Colon (tissue), 2 donors: ENCODE measurements around the gene IGLL5.

Experiments used
- FAIRE-seq: peaks from 2 replicates; lab custom pipeline; 2012; peaks lifted over from hg19 to GRCh38; lab: Jason Lieb, UNC
- donor health status: control.
- donor health status: control.

Gene IGLL5

DNA sequence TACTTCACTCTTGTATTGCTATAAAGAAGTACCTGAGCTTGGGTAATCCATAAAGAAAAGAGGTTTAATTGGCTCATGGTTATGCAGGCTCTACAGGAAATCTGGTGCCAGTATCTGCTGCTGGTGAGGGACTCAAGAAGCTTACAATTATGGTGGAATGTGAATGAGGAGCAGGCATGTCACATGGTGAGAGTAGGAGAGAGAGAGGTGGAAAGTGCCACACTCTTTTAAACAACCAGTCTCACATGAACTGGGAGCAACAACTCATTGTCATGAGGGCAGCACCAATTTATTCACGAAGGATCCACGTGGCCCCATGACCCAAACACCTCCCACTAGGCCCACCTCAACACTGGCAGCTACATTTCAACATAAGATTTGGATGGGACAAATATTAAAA lies 24.6 kb upstream of the IGLL5 start:
- FAIRE-seq = no peak

DNA sequence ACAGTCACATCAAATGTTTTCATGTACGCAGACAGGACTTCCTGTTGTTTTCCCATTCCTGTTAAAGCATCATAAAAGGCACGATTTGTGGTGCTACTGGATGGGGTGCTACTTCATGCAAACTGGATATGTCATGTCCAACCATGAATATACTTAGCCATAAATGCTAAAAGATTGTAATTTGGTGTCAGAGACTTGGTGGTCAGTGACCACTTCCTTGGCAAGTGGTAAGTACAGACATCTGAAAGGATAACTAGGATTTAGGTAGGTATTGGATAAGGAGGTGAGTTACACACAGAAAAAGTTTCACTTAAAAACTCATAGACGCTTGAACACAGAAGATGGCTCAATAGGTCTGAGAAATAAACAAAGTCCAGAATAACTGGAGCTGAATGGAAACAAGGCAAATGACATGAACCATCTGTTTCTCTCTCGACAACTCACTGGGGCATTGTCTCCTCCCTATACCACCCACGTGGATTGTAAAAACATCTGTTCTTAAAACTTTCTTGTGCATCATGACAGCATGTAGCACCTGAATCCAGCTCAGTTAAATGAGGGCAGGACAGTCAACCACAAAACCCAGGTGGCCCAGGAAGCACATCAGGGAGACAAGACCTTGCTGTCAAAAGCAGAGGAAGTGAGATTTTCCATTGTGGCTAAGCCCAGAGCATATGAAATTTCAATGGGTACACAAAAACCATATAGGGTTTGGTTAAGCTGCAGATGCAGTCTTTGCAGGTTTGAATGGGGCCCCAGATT lies 22.1 kb upstream of the IGLL5 start:
- FAIRE-seq = no peak

DNA sequence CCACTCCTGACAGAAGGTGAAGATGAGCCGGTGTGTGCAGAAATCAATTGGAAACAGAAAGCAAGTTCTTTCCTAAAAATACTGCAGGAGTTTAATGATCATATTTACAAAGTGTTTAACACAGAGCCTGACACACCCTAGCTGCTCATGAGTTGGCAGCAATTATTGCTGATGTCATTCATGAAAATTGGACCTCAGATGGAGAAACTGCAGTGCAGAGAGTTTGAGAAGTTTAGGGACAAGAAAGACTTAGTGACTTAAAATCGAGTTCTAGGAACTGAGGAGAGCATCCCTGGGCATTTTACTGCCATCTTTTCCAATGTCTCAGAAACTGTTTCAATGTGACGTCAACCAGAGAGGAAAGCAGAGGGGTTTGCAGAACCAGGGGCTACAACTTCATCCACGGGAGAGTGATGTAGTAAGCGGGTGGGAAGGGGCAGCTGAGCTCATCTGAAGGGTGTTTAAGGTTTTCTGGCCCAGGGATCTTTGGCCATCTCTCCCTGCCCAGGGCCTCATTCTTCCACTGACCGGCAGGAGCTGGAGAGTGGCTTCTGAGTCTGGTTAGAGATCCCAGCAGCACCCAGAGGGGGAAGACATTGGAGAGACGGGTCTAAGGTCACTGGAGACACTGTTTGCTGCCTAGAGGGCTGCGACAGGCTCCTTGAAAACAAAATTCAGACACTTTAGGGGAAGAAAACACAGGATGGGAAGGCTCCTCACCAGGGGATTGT lies 21.1 kb upstream of the IGLL5 start:
- FAIRE-seq = no peak

DNA sequence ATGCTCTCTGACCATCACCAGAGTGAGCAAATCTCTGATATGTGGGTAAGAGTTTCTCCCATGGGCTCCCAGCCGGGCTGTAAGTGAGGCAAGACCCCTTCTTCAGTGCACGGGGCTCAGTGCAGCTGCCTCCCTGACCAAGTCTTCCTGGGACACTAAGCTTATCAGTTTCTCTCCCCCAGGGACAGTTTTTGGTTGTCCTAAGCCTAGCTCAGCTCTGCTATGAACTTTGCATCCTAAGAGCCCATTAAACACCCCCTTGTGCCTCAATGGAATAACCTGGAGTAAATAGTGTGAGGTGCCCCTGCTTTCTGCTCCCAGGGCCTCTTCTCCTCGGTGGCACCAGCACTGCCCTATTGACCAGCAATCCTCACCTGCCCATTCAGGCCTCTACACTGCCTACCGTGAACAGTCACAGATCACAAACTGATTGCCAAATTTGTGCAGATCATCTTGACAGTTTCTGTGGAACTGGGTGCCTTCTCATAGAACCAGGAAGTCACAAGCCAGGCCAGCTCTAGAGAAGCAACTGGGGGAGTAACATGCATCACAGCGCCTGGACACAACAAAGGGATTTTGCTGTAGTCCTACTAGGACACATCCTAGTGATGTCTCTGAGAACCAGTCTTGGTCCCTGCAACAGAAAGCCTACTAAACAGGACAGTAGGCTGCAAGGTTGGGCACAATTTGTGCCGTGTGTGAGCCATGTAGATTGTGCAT lies 19.5 kb upstream of the IGLL5 start:
- FAIRE-seq = no peak

DNA sequence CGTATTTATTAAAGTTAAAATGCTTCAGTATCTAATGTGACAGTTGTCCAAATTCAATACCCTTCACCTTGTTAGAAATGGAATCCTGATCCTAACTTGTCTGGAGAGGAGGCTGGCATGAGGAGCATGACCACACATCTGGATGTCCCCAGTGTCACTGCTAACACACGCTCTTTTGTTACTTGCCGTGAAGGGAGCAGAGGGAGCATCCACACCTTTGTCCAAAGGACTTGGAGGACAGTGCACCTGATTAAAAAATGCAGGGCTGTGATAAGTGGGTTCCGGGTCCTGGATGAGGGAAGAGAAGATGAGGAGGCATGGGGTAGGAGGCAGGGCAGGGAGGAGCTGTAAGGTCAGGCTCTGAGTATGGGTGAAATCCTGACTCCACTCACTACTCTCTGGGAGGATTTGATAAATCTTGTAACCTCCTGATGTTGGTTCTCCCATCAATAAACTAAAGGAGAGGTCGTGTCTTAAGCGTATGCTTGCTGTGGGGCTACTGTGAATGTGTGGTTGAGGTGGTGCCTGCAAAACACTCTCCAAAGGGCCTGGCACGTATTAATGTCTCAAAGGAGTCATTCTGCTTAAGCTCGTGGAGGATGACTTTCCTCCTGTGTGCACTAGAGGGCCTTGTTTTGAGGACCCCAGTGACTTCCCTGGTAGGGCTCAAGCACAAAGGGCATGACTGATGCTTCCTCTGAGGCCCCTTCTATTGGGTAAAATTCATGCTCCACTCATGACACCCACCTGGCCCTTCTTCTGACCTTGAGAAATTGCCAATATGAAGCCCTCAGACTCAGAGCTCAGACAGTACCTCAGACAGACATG lies 16.8 kb upstream of the IGLL5 start:
- FAIRE-seq = no peak

DNA sequence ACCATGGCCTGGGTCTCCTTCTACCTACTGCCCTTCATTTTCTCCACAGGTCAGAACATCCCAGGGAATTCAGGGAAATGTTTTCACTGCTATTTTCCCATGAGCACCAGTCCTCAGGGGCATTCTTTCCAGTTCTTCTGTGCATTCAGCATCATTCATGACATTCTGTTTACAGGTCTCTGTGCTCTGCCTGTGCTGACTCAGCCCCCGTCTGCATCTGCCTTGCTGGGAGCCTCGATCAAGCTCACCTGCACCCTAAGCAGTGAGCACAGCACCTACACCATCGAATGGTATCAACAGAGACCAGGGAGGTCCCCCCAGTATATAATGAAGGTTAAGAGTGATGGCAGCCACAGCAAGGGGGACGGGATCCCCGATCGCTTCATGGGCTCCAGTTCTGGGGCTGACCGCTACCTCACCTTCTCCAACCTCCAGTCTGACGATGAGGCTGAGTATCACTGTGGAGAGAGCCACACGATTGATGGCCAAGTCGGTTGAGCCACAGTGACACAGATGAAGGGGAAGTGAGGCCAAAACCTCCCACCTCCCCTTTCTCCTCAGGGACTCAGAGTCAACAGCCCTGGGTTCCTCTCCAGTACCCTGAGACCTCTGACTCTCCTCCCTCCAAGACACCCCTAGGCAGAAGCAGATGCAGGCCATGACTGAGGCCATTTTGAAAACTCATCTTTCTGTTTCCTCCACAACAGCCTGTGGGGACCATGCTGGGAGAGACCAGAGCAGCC lies 15.9 kb upstream of the IGLL5 start:
- no peak for FAIRE-seq

DNA sequence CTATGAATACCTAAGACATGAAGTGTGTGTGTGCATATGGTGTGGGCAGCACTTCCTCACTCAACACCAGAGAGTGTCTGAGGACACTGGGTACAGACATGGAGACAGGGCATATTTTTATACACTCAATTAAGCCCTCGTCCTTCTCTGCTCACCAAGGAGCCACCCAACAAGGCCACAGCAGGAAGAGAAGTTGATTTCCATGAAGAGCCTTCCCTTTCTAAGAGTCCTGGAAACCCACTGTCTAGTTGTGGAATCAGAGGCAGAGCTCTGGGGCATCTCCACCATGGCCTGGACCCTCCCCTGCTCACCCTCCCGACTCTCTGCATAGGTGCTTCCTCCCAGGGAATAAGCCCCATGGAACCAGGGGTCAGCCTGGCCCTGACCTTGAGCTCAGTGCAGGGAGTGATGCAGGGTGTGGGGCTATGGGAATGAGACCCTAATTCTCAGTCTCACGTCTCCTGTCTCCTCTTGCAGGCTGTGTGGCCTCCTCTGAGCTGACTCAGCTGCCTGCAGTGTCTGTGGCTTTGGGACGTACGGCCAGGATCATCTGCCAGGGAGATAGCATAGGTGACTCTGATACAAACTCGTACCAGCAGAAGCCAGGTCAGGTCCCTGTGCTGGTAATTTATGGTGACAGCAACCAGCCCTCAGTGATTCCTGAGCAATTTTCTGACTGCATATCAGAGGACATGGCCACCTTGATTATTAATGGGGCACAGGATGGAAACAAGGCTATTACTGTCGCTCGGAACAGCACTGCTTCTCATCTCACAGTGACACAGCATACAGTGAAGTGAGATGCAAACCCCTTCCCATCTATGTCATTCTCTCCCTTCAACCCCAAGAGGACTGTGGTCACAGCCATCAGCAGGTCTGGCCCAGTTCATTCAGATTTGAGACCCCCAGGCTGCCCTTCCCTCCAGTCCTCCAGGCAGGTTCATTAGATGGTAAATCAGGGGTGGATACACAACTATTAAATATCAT lies 14.6 kb upstream of the IGLL5 start:
- FAIRE-seq = no peak

DNA sequence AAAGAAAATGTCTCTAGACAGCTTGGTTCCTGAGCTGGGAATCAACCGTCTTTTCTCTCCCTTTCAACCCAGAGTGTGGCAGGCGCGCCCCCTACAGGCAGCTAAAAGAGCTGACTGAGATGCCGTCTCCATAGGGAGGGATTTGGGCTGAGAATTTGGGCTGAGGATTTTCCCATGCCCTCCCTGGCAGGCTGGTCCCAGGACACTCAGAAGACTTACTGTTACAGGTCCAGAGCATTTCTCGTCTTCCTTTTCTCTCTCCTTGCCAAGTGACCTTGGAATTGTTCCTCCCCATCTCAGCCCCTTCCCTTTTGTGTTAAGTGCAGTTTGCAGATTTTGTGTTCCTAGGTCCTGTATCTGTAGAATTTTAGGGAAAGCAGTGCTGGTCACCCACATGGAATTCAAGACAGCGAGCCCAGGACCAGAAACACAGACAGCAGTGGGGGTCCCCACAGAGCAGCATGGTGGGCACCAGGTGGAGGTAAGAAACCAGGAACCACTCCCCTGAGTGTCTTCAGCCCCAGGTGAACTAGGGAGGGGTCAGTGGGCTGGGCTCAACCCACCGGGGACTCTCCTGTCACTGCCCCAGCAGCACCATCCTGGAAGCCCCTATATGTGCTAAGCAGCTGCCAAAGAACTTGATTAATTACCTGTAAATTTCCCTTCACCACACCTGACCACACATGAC lies 9.9 kb upstream of the IGLL5 start:
- no peak for FAIRE-seq

DNA sequence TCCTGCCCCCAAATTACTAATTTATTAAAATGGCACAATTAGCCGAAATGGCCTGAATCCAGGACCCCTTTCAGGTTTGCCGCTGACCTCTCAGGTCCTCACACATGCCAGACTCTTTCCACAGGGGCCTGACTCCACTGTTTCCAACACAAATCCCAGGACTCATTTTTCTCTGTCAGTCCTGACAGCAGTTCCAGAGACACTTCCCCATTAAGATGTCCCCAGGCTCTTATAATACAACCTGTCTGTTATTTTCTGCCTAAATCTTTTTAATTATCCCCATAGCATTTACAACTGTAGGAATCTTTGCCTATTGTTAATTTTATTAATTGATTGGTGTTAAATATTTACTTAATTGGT lies 9.4 kb upstream of the IGLL5 start:
- FAIRE-seq = no peak

DNA sequence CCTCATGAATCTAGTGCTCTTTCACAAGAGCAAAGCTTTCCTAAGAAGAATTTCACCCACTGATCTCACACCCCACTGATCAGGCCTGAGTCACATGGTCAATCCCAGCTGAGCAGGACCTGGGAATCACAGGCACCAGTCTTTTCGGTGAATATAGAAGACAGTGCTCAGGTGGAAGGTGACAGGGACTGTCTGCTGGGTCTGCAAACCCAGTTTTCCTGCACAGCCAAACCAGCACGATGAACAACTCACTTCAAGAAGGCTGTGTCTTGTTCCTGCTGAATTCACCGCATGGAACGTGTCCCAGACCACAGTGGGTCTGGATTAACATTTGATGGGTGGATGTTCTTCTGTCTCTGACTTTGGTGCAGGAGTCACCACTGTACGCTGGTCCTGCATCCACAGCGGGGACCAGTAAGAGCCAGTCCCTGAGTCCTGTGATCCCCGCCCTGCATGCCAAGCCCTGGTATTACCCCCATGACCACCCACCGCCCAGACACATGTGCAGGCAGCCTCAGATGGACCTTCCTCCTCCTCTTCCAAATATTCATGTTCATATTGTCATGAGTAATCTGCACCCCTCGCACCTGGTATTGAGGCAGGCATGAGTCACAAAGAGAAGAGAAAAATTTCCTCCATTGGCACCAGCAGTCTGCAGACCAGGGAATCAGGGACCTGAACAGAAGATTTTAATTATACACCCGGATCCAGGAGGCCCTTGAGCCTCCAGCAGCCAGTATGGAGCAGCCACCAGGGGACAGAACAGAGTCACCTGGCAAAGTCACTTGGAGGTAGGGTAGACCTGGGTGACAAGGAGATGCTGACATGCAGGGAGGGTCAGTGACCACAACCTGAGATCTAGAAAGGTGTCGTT lies 8.6 kb upstream of the IGLL5 start:
- no peak for FAIRE-seq

DNA sequence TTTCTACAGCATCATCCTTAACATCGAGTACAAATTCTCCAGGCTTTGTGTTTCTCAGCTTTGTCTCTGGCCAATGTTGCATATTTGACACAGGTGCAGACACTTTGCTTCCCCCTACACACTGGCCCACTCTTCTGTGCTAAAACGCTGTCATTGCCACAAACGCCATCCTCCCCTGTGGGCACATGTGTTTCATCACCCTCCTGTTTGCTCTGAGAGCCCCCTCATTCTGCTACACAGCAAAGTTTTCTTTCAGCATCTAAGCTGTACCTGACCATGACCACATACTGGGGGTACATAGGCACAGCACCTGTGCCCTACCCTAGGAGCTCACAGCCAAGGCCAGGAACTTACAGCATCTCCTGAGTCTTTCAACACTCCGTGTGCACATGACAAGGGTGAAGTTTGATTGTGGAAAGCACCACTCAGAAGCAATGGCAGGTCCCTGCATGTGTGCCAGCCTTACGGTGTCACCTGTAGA lies 7.9 kb upstream of the IGLL5 start:
- no peak for FAIRE-seq

DNA sequence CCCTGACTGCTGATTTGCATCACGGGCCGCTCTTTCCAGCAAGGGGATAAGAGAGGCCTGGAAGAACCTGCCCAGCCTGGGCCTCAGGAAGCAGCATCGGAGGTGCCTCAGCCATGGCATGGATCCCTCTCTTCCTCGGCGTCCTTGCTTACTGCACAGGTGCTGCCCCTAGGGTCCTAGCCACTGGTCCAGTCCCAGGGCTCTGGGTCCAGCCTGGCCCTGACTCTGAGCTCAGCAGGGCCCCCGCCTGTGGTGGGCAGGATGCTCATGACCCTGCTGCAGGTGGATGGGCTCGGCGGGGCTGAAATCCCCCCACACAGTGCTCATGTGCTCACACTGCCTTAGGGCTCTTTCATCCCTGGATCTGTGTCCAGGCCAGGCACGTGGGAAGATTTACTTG lies 7.0 kb upstream of the IGLL5 start:
- FAIRE-seq = no peak

DNA sequence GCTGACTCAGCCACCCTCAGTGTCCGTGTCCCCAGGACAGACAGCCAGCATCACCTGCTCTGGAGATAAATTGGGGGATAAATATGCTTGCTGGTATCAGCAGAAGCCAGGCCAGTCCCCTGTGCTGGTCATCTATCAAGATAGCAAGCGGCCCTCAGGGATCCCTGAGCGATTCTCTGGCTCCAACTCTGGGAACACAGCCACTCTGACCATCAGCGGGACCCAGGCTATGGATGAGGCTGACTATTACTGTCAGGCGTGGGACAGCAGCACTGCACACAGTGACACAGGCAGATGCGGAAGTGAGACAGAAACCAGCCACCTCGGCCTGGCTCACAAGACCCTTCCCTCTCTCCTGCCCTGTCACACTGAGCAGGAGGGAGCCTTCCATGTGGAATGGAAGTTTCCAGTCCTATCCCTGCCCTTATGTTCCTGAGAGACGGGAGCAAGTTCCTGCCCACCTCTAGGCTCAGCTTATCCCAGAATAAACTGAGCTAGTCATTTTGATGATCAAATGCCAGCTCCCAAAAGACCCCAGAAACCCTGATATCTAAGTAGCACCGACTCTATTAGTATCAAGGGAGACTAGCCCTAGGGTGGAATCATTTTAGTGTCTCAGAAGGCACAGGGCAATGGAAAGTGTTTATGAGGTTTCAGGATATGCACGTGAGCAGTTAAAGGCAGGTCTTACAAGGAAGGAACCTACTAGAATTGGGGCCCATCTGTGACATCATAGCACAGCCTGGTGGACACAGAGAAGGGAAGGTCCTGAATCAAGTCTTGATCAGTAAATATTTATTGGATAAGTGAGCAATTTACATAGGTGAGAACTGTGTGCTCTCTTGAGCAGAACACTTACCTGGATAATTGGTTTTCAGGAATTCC lies 6.3 kb upstream of the IGLL5 start:
- FAIRE-seq = no peak

DNA sequence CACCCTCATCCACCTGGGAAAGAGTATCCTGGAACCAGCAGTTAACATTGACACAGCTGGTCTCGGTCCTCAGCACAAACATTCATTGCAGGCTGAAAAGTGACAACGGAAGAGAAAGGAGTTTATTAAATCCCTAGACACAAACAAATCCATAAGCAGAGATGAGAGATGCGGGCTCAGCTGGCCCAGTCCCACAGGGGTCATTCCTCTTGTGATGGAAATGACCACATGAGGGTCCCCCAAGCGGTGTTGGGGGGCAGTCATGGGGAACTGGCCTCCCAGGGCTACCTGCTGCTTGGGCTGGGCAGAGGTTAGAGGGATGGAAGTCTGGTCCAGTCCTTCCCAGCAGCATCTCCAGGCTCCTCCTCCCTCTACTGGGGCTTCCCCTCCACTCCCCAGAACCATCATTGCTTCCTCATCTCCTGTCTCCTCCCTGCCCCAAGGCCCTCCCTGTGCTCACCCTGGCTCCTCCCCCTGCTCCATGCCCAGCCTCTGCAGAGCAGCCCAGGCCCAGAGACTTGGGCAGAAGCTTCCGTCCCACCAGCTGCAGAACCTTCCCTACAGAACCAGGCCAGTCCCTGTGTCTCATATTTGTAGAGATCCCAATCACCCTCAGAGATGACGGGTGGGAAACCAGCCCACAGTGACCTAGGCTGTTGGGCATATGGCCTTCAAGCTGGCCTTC lies 5.4 kb upstream of the IGLL5 start:
- no peak for FAIRE-seq

DNA sequence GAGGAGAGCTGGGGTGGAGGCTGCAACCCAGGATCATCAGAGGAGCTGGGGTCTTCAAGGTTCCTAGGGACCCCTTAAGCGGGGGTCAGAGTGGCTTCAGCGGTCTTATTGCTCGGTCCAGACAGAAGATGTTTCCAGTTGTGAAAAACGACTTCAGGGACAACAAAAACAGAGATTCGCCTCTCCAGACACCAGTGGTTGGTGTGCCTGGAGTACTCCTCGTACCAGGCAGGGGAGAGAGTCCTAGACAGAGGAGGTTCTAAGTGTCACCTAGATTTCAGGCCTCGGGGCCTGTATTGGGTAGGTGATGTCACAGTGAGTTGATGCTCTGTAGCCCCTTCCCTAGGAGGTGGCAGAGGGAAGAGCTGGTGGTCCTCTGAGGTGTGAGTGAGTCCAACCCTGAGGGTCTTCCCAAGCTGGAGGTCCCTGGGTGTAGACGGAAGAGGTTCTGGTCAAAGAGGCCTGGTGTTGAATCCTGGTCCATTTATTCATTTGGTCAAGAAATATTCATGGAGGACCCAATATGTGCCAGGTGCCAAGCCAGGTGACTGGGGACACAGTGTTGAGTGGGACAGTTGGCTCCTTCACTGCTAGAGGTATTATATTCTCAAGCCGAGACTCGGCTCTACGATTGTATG lies 4.4 kb upstream of the IGLL5 start:
- FAIRE-seq = no peak
